Activated CD4-positive, CD25-positive, alpha-beta regulatory T cell (primary cell): ENCODE data around the gene GCNT3.
A peak's percentile ranks its signal among the peaks of the same experiment; 100 is the strongest.
"Not testable (repeated sequence)": the region's sequence is repeated elsewhere in the genome, so short reads cannot be mapped to it uniquely, and the experiment has no call there.

Experiments
- DNase-seq, 4 experiments: peaks; one replicate each; lab custom pipeline; 2025; lab: John Stamatoyannopoulos, UW

Gene GCNT3

DNA sequence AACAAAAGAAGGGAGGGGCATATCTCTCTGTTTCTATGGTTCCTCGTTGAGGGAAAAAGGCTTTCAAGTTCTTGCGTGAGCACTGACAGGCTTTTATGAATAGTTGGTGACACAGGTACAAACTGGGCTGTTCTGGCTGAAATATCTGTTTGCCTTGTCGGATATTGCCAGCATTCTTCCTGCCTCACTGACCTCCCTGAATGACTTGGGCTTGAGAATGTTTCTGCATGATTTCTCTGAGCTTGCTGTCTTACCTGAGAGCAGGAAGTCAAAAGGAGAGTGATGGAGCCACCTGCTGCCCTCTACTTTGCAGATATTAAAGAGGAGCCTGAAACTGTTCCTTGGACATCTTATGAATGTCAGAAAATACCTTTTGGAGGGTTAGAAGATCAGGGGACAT, 4.8 kb downstream of the GCNT3 start:
- no peak for DNase-seq

DNA sequence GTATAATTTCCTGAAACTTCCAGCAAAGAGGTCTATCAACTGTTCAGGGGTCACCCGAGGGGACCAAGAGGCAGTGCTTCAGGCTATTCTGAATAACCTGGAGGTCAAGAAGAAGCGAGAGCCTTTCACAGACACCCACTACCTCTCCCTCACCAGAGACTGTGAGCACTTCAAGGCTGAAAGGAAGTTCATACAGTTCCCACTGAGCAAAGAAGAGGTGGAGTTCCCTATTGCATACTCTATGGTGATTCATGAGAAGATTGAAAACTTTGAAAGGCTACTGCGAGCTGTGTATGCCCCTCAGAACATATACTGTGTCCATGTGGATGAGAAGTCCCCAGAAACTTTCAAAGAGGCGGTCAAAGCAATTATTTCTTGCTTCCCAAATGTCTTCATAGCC, 6.8 kb downstream of the GCNT3 start:
- no peak for DNase-seq

DNA sequence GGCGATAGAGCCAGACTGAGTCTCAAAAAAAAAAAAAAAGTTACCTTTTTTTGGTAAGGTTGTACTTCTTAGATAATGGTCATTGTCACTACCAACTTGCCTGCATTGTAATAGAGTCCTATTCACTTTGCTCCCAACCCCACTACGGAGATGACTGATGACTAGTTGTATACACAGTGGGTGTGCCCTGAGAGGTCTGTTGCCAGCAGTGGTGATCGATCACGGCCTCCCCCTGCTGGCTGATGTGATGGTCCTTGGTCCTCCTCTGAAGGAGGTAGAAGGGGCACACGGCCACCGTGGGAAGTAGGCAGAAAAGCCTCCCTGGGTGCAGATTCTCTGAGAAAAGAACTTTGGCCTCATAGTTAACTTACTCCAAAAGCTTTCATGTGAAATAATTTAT, 10.7 kb downstream of the GCNT3 start:
- peak in 1 of 4 experiments; percentile 3 for DNase-seq

DNA sequence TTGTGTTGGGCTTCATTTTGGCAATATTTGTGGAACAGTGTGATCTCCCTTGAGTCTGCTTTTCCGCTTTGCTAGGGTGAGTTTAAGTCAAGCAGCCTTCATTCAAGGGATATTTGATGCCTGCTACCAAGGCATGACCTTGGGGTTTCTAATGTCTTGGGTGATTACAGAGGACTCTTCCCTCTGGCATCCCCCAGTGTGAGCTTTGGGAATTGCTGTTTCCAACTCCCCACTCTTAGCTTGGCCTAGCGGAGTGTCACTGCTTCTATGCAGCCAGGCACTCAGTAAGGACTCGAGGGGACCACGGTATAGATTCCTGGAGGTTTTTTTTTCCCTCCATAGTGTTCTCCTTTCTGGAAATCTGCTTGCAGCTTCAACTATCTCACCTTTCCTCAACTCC, 21.1 kb downstream of the GCNT3 start:
- DNase-seq: no peak

DNA sequence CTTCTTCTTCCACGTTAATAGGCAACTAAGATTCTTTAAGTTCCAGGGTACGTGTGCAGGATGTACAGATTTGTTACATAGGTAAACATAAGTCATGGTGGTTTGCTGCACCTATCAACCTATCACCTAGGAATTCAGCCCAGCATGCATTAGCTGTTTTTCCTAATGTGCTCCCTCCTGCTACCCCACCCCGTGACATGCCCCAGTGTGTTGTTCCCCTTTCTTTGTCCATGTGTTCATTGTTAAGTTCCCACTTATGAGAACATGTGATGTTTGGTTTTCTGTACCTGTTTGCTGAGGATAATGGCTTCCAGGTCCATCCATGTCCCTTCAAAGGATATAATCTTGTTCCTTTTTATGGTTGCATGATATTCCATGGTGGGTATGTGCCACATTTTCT, 24.6 kb downstream of the GCNT3 start:
- no peak for DNase-seq

DNA sequence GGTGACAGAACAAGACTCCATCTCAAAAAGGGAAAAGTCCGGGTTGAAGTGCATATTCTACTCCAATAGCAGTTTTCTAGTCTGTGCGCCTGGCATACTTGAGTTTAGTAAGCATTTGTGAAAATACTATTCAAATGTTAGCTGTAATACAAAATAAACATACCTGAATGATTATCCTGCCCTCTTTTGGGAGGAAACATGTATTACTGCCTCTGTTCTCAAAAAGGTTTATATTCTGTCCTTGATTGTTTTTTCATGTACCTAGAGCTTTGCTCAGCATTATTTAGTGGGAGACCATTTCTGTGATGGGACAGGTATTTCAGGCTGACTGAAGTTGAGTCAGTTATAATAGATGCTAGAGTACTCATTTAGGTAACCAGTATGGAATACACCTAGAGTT, 25.9 kb downstream of the GCNT3 start:
- DNase-seq: not testable (repeated sequence)

DNA sequence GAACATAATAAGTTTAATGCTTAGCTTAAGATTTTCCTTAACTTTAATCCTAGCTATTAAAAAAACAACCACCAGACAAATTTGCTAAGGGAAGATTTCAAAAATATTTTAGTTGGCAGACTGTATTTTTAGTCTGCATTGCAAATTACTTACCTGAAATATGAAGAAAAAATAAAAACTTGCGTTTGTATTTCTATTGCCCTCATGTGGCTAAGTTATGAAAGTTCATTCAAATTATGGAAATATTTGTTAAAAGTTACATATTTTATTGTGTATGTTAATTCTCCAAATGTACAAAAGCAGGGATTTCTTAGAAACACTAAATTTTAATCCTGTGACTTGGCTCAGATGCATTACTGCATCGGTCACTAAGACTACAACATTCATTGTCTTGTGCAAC, 30.8 kb downstream of the GCNT3 start:
- no peak for DNase-seq

DNA sequence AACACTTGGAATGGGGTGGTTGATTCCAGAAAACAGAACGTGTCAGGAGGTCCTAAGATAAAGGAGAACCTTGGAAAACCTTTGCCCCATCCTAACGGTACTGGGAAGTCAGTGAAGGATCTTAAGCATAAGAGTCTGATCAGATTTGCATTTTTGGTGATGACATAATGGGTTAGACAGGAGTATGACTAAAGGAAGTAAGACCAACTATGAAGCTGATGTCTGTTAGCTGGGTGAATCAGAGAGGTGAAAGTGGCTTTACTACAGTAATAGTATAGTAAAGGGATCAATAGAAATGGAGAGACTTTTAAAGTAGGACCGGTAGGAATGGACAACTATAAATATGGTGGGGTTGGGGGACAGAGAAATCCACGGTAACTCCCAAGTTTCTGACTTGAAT, 33.2 kb downstream of the GCNT3 start:
- no peak for DNase-seq

DNA sequence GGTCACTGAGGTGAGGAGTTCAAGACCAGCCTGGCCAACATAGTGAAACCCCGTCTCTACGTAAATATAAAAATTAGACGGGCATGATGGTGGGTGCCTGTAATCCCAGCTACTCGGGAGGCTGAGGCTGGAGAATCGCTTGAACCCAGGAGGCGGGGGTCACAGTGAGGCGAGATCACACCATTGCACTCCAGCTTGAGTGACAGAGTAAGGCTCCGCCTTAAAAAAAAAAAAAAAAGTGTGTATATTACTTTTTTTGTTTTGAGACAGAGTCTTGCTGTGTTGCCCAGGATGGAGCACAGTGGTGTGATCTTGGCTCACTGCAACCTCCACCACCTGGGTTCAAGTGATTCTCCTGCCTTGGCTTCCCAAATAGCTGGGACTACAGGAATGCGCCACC, 34.2 kb downstream of the GCNT3 start:
- not testable (repeated sequence) for DNase-seq

DNA sequence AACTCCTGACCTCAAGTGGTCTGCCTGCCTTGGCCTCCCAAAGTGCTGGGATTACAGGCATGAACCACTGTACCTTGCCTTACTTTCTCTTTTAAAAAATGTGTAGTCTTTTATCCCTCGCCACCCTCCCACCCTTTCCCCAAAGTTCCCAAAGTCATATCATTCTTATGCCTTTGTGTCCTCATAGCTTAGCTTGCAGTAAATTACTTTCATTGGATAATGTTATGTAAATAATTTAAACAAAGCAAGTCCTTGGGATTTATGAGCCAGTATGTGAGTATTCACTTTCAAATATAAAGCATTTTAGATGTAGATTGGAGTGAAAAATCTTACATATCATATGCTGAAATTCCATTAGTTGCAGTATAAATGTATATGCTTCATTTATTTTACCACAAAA, 34.7 kb downstream of the GCNT3 start:
- no peak for DNase-seq

DNA sequence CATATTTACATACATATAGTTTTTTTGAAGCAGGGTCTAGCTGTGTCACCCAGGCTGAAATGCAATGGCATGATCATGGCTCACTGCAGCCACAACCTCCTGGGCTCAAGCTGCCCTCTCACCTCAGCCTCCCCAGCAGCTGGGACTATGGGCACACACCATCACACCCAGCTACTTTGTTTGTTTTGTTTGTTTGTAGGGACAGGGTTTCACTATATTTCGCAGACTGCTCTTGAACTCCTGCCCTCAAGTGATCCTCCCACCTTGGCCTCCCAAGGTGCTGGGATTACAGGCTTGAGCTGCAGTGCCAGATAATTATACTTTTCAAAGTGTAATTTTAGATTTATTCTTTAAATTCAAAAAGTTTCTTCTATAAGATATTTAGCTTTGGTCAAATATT, 35.5 kb downstream of the GCNT3 start:
- no peak for DNase-seq

DNA sequence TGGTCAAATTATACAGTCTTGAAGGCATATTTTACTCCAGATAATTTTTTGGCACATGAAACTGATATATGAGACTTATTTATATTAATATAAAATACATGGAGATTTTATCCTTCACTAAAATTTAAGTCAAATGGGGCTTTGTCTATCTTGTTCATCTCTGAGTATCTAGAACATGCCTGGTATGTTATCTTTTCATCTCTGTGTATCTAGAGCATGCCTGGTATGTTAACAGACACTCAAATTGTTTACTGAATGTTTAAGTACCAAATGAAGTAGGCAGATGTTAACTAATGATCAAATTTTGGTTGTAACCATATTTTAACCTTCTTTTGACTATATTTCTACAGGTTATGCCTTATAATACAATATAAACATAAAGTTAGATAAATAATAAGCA, 38.0 kb downstream of the GCNT3 start:
- DNase-seq: no peak

DNA sequence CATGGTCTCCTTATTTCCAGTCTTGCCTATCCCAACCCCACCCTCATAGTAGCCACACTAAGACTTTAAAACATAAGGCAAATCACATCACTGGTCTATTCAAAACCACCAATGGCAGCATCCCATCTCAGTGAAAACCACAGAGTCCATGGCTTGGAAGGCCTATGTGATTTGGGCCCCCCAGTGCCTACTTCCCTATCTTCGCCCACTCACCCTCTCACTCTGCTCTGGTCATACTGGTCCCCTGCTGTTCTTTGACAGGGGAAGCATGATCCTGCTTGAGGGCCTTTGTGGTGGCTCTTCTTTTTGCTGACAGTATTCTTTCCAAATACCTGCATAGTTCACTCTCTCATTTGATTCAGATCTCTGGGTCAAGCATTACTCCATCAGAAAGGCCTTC, 42.5 kb downstream of the GCNT3 start:
- no peak for DNase-seq

DNA sequence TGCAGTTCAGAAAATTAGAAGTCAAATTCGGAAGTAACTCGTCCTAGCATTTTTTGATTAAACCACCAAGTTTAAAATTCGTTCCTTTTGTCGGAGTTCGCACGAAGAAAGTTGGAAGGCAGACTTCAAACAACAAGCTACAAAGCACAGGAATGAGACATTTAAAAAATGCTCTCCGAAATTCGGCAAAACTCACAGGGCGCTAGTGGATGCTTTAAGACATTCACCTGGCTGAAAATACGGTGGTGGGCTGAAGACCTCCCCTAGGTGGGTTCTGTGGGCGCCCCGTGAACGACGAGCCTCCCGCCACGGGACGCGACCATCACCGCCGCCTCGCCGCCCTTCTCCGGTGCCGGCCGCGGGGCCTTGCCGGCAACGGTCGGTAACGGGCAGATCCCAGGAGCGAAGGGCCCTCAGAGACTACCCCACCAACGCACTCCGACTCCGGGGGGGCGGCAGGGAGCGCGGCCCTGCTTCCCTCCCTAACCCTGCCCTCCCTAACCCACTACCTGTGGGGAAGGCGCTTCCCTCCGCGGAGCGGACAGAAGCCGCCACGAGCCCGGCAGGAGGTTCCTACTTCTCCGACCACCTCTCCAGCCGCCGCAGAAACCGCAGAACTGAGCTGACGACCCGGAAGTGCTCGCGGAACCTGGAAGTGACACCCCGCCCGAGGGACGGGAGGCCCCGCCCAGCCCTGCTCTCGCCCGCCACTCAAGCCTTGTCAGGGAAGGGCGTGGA, 45.5 kb downstream of the GCNT3 start, which contains the start of gene GTF2A2:
TSS of gene GTF2A2 (minus strand) at position 619 of the 738 bp plus-strand sequence. CDS start 5,238 bp downstream, outside the sequence.
- peak; percentile 81 to 86 (median 83) for DNase-seq

DNA sequence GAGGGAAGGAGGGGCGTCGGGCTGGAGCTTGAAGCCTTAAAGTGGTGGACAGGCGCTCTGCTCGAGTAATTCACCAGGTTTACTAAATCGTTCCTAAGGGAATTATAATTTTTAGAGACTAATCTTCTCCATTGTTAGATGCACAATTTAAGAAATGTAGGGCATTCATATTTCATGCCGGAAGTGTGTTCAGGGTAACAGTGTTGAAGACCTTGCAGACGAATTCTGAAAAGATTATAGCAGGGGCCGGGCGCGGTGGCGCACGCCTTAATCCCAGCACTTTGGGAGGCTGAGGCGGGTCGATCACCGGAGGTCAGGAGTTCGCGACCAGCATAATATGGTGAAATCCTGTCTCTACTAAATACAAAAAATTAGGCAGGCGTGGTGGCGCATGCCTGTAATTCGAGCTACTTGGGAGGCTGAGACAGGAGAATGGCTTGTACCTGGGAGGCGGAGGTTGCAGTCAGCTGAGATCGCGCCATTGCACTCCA, 46.1 kb downstream of the GCNT3 start:
- DNase-seq: no peak

DNA sequence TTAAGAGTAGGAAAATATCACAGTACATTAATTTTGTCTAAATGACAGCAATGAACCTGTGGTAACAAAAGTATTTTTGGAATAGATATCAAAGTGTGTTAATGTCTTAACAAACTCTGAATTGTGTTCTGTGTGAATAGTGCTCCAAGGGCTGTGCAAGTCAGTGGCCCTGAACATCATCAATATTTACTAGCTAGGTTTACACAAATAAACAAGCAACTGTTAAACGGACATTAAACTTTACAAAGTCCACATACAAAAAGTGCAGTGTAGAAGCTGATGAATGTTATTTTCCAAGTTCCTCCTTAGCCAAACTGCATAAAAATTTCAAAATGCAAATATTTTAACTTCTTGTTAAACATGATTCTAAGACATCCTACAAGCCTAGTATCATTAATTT, 47.8 kb downstream of the GCNT3 start:
- DNase-seq: no peak

DNA sequence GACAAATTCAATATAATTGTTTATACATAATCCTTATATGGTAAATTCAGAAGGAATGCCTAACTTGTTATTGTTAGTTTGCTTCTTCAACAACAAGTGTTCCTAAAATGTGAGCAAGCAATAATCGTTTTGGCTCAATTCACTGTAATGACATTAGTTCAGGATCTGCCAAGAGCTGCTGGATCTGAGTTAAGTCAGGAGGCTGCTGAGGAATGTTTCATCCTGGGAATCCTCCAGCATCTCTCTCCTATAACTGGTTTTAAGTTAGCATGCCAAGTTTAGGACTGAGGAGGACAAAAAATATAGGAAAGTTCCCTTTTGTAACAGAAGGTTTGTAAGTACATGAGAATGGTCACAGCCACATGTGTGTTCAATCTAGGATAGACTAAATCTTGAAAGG, 50.7 kb downstream of the GCNT3 start:
- DNase-seq: no peak

DNA sequence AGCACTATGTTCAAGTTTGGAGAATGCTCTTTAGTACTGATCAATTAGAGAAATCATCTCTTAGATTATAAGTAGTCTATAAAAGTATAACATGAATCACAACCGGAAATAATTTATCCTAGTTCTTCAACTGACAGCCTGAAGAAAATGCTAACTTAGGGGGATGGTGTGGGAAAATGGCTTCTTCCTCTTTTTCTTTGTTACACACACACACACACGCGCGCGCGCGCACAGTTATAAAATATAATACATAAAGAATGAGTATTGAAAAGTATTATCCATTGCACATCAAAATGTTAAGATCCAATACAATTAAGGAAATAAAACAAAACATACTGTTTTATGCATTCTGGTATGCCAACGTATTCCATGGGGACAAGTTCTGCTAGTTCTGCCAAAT, 57.0 kb downstream of the GCNT3 start:
- no peak for DNase-seq
